H7 (cell line): ENCODE measurements around the gene KSR1. TPM values are rescaled to one million over a fixed set of nuclear protein-coding genes. Genes with fewer than 3 reads are reported as not detected.
"Not testable (repeated sequence)": the region's sequence is repeated elsewhere in the genome, so short reads cannot be mapped to it uniquely, and the experiment has no call there.

Source experiments
- DNase-seq: peaks from one replicate; pipeline ENCODE4 v3.0.0; 2012
- H3K27me3 ChIP-seq: 2 replicates; pipeline ENCODE4 v1.6.0; 2011; ENCODE audit warnings: mild to moderate bottlenecking, low read length; ENCODE audit not compliant: control insufficient read depth, insufficient read depth
- H3K36me3 ChIP-seq: replicated peaks from 2 replicates; pipeline ENCODE4 v1.5.1; 2011; ENCODE audit warnings: low read length; ENCODE audit not compliant: control insufficient read depth, insufficient read depth
- H3K4me3 ChIP-seq: 2 replicates; pipeline ENCODE4 v1.5.1; 2011; ENCODE audit warnings: low read depth, mild to moderate bottlenecking, control low read depth, low read length, moderate library complexity; ENCODE audit not compliant: insufficient read depth
- total RNA-seq: library from RNA; depleted of rRNA; stranded (reverse); fragments of >200 nt; shearing (Covaris generic); gene quantifications from 2 replicates; pipeline ENCODE4 v1.2.3, GENCODE V29; 2014

KSR1 gene
- total RNA-seq, 1 experiment from 2014 or later = 31.2 TPM

DNA sequence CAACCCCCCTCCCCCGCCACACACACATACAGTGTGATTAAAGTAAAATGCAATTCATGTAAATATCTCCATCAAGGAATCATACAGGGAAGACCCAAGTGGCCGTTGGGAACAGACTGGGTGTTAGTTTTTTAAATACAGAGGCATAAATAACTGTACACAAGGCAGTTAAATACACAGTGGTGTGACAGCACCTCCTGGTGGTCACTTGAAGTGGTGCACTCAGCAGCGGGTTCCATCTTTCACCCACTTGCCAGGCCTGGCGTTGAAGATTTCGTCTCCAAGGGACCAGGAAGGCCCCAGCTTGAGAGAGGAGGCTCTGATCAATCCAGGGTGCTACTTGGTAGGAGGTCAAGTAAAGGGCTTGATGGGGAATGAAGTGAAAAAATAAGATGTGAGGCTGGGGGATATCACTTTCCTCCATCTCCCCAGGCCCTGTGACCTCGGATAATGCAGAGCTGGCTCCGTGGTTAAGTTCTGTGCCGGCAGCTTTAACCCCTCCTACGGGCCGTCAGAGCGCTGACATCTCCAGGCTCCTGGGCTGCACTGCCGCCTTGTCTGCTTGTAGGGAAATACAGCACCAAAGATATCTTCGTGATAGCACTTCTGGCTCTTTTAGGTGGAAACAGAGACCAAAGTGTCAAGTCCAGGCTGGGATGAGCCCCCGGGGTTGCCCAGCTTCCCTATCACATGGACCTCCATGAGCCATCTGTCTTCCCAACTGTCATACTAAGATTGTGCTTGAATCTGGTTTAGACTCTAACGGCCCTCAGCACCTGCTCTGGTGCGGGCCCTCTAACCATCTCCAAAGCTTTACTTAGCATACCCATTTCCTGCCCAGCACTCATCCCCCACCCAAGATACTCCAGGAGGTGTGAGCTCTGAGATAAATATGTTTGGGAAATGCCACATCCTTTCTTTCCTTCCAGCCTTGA lies 195.4 kb downstream of the KSR1 start:
- DNase-seq = no peak

DNA sequence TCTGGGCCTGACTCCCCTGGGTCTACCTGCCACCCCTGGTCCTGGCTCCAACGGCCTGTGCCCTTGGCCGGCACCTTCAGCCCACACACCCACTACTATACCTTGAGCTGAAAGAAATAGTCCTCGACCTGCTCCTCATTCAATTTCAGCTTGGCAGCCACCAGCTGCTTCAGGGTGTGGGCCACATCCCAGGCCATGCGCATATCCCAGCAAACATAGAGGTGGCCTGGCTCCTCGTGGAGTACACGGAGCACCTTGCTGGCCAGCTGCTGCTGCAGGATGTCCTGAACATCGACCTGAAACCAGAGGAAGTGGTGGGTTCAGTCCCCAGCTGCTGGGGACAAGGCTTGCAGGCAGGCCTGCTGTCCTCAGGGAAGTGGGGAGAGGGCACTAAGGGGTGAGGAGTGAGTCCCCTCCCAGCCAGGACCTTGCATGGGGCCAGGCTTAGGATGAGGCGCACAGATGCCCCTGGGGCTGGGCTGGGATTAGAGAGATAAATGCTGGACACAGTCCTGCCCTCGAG lies 197.3 kb downstream of the KSR1 start:
- not testable (repeated sequence) for H3K36me3 ChIP-seq, DNase-seq, H3K27me3 ChIP-seq, H3K4me3 ChIP-seq

More for the DNA sequence above, 195.4 kb downstream of the KSR1 start:
- H3K27me3 ChIP-seq = no peaks in the 10 kb centered on the region
- no peaks in the 10 kb centered on the region for H3K36me3 ChIP-seq
- H3K4me3 ChIP-seq = no peak overlapping the region

DNA sequence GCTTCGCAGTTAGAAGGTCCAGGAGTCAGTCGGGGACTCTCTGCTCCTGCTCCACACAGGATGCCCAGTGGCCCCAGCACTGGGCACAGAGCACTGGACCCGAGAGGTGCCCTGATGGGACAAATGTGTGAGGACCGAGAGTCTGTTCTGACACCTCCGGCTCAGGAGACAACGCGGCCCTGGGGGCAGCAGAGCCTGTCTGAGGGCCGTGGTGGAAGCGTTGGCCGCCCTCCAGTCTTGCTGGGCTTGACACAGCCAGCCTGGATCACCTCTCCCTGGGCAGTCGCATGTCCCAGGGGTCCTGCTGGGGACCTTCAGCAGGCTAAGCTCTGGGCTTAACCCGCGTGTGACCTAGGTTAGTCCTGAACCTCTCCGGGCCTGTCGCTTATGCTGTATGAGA lies 197.9 kb downstream of the KSR1 start:
- H3K36me3 ChIP-seq = no peaks in the 10 kb centered on the region

DNA sequence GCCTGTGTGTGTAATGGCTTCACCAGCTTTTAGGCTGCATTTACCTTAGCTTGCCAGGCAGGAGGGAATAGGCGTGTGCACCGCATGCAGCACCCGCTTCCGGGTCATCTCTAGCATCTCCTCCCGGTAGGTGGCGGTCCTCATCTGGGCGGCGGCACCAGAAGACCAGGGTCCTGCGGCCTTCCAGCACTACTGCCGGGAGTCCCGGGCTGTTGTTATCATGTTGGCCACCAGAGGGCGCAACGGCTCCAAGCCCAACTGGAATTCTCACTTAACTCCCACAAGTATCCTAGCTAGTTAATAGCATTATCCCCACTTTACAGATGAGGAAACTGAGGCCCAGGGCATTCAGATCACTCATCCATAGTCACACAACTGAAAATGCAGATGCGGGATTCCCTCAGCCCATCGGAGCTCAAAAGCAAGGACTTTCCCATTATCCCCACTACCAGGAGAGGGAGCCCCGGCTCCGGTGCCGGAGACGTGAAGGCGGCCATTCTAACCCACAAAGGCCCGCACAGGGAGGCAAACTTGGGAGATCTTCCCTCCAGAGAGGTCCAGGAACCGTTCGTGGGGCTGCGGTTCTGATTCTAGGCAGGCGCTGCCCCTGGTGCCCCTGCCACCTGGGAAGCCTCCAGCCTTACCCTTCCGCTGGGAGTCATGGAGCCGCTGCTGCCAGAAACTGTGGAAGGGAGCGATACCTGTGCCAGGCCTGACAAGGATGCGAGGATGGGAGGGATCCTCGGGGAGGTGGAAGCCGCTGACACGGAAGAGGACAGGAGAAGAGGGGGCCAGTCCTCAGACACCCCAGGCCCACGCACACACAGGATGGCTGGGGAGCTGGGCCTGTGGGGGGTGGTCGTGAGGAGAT lies 198.6 kb downstream of the KSR1 start:
- no peak overlapping the region for H3K4me3 ChIP-seq
- peak; percentile 96 for DNase-seq
- no peaks in the 10 kb centered on the region for H3K36me3 ChIP-seq
- H3K27me3 ChIP-seq = no peaks in the 10 kb centered on the region

More for the DNA sequence above, 197.9 kb downstream of the KSR1 start:
- DNase-seq = no peak
- Histone ChIP-seq H3K27me3 (no peaks in the 10 kb centered on the region), H3K4me3 (no peak overlapping the region)

DNA sequence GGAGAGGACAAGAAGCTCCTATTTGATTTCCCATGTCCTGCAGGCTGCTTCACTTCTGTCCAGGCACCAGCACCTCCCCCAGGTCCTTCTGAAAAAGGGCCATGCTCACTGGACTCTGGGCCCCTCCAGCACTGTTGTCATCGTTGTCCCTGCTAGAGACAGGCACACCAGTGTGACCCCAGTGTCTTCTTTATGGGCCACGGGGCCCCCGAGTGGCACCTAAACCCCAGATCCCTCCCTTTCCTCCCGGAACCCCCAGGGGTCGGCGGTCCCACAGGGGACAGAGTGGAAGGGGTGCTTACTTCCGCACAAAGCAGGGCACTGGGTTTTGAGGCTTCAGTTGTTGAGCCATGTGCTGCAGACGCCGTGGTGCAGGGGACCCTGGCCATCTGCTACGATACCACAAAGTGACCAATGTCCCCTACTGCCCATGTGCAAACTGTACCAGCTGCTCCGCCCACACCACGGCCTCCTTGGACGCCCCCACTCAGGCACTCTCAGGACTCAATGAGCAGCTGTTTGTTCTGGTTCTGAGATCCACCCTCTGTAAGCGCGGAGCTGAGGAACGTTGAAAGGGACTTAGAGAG lies 199.4 kb downstream of the KSR1 start:
- not testable (repeated sequence) for H3K4me3 ChIP-seq, DNase-seq, H3K36me3 ChIP-seq, H3K27me3 ChIP-seq

DNA sequence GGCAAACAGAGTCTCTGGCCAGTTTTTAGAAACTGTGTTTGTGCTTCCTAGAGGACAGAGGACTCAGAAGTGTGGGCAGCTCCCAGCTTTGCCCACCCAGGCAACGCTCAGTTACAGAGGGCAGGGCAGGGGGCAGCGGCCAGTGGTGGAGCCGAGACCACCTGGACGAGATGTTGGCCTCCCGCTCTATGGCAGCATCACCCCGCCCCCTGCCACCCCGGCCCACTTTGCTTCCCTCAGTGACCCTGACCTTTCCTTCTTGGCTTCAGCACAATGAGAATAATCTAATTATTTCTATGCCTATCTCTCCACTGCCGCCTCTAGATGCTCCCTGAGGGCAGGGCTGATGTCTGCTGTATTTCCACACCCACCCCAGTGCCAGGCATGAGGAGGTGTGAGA lies 200.4 kb downstream of the KSR1 start:
- not testable (repeated sequence) for H3K4me3 ChIP-seq, H3K27me3 ChIP-seq, DNase-seq, H3K36me3 ChIP-seq

DNA sequence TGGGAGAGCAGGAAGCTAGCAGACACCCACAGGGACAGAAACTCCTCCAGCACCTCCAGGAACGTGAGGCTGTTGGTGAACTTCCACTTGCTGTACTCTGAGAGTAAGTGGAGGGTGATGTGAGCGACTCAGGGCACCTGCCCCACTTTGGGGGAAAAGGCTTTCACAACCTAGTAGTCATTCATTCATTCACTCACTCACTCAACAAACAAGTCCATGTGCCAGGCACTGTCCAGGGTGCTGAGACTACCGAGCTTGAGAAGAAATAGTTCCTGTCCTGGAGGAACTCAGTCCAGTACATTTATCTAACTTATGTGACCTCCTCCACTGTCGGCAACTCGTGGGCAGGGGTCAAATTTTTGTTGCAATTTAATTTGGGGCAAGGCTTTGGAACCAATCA lies 201.4 kb downstream of the KSR1 start:
- DNase-seq = no peak
- Histone ChIP-seq H3K36me3 (no peaks in the 10 kb centered on the region), H3K27me3 (no peaks in the 10 kb centered on the region), H3K4me3 (no peak overlapping the region)

DNA sequence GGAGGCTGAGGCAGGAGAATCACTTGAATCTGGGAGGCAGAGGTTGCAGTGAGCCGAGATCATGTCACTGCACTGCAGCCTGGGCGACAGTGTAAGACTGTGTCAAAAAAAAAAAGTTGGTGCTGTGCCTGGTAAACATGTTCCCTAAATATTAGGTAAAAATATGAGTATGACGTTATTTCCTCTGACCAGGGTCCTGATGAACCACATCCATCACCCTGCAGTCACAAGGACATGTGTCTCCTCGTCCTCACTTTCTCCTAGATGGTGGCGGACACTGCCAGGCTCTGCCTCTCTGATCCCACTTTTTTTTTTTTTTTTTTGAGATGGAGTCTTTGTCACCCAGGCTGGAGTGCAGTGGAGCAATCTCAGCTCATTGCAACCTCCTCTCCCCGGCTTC lies 203.4 kb downstream of the KSR1 start:
- no peaks in the 10 kb centered on the region for H3K27me3 ChIP-seq
- DNase-seq = no peak
- H3K4me3 ChIP-seq = no peak overlapping the region
- H3K36me3 ChIP-seq = no peaks in the 10 kb centered on the region

DNA sequence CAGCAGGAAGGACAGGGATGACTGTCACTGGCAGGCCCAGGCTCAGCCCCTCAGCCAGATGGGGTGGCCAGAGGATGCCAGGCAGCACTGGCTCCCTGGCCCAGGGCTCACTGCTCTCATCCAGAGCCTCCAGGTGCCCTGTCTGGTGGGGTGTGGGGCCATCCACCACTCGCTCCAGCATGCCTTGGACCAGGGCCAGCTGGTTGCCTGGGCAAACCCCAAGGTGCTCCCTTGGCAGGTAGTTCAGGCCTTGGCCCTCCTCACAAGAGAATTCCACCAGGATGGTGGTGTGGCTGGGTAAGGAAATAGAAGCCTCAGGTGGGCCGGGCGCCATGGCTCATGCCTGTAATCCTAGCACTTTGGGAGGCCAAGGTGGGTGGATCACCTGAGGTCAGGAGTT lies 204.2 kb downstream of the KSR1 start:
- Histone ChIP-seq H3K27me3 (no peaks in the 10 kb centered on the region), H3K4me3 (no peak overlapping the region), H3K36me3 (no peaks in the 10 kb centered on the region)
- no peak for DNase-seq

DNA sequence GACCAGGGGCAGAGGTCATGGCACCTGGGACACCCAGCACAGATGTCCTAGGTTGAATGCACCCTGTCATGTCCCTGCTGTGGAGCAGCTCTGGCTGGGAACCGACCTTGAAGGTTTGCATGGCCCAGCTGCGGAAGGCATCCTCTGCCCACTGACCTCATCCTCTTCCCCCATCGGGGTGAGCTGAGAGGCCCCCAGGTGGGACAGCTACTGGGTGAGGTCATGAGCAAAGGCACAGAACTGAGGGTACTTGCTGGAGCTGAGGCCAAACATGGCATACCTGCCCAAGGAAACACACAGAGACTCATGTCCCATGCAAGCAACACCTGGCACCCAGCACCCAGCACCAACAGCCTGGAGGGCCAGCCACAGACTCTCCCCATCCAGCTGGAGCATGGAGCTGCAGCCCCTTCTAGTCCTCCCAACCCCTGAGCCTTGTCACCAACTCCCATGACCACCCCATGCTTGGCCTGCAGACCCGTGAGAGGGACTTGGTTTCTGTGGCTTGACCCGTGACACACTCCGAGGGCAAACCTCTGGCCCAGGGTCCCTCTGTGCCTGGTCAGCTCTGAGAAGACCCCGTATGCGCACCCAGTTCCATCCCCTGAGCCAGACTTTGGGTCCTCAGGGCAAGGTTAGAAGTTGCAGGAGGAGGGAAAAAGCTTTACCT lies 207.8 kb downstream of the KSR1 start:
- Histone ChIP-seq H3K4me3 (no peak overlapping the region), H3K36me3 (no peaks in the 10 kb centered on the region), H3K27me3 (no peaks in the 10 kb centered on the region)
- no peak for DNase-seq

DNA sequence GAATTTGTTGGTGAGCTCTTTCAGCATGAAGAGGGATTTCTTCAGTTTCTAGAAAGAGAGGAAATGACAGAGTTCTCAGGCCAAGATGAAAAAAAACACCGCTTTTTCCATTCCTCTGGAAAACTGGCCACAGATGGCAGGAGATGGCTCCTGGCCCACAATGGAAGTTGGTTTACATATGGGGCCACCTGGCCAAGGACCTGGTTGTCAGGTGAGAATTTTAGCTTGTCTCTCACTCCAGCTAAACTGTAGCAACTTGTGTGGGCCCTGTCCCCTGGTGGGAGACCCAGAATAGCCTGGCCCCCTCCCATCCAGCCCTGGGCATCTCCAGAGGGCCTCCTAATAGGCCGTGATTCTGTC lies 208.3 kb downstream of the KSR1 start:
- Histone ChIP-seq H3K4me3 (no peak overlapping the region), H3K27me3 (no peaks in the 10 kb centered on the region), H3K36me3 (no peaks in the 10 kb centered on the region)
- DNase-seq = no peak

DNA sequence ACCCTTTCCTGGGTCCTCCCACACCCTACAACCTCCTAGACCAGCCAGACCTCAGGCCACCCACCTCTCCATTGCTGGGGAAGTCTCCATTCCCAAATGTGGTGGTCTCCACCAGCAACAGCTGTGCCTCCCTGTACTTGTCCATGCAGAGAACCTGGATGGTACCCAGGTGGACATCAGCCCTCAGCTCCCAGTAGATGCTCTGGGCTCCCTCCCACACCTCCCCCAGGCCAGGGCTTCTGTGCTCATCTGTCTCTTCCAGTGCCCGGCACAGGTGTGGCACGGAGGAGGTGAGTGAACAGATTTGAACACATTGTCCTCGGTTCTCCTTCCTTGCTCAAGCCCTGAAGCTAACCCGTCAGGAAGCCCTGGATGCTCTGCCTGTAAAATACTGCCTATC lies 209.3 kb downstream of the KSR1 start:
- no peak overlapping the region for H3K4me3 ChIP-seq
- DNase-seq = peak; percentile 6
- H3K36me3 ChIP-seq = no peaks in the 10 kb centered on the region
- H3K27me3 ChIP-seq = no peaks in the 10 kb centered on the region

DNA sequence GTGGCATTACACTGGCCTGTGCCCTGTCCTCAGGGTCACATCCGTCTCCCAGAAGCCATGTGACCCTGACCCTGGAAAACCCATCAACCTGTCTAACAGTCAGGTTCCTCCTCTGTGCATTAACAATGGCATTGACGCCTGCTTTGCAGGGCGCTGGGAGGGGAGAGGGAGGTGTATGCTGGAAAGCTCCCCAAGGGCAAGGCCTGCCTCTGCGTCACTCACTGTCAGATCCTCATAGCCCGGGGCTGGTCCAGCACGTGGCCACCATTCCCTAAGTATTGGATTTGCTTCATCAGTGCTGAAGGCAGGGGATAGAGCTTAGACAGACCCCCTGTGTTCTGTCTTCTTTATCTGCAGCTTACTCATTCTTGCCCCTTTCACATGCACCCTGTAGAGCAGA lies 210.0 kb downstream of the KSR1 start:
- DNase-seq = peak; percentile 14
- H3K36me3 ChIP-seq, H3K4me3 ChIP-seq, H3K27me3 ChIP-seq: not testable (repeated sequence)
